ENCODE data around the gene TGFBI.

The TGFBI gene

GRCh38 chr5:136025900-136026299 is 2.9 kb upstream of the TGFBI start:
- DNase-seq (ENCODE audit: low read depth in 2 of 2): no peak

- no peak for DNase-seq (ENCODE audit: low read depth in 2 of 2)
Observed at GRCh38 chr5:136026636-136027035, 2.2 kb upstream of the TGFBI start.

GRCh38 chr5:136027311-136027710 is 1.5 kb upstream of the TGFBI start:
- no peak for DNase-seq (ENCODE audit: low read depth in 2 of 2)

GRCh38 chr5:136028090-136028489 is 698 bp upstream of the TGFBI start:
- no peak for DNase-seq (ENCODE audit: low read depth in 2 of 2)

GRCh38 chr5:136030252-136030651 is 1.5 kb downstream of the TGFBI start:
- DNase-seq (ENCODE audit: low read depth in 2 of 2): no peak

- DNase-seq (ENCODE audit: low read depth in 2 of 2): no peak
Observed at GRCh38 chr5:136030956-136031611, 2.3 kb downstream of the TGFBI start.

- DNase-seq (ENCODE audit: low read depth in 2 of 2): no peak
Observed at GRCh38 chr5:136031711-136032110, 2.9 kb downstream of the TGFBI start.

GRCh38 chr5:136032564-136032963 is 3.8 kb downstream of the TGFBI start:
- DNase-seq (ENCODE audit: low read depth in 2 of 2): no peak

GRCh38 chr5:136033234-136033633 is 4.4 kb downstream of the TGFBI start:
- no peak for DNase-seq (ENCODE audit: low read depth in 2 of 2)

- no peak for DNase-seq (ENCODE audit: low read depth in 2 of 2)
Observed at GRCh38 chr5:136033848-136034247, 5.1 kb downstream of the TGFBI start.

- DNase-seq (ENCODE audit: low read depth in 2 of 2): no peak
Observed at GRCh38 chr5:136034492-136034891, 5.7 kb downstream of the TGFBI start.

GRCh38 chr5:136034984-136035383 is 6.2 kb downstream of the TGFBI start:
- DNase-seq (ENCODE audit: low read depth in 2 of 2): no peak

GRCh38 chr5:136035837-136036236 is 7.0 kb downstream of the TGFBI start:
- no peak for DNase-seq (ENCODE audit: low read depth in 2 of 2)

- no peak for DNase-seq (ENCODE audit: low read depth in 2 of 2)
Observed at GRCh38 chr5:136036293-136036911, 7.6 kb downstream of the TGFBI start.

- DNase-seq (ENCODE audit: low read depth in 2 of 2): peak; percentile 4 to 17
Observed at GRCh38 chr5:136037001-136037705, 8.4 kb downstream of the TGFBI start.

- DNase-seq (ENCODE audit: low read depth in 2 of 2): no peak
Observed at GRCh38 chr5:136038635-136039034, 9.8 kb downstream of the TGFBI start.

GRCh38 chr5:136039202-136039601 is 10.4 kb downstream of the TGFBI start:
- no peak for DNase-seq (ENCODE audit: low read depth in 2 of 2)

GRCh38 chr5:136040746-136041415 is 12.1 kb downstream of the TGFBI start:
- no peak for DNase-seq (ENCODE audit: low read depth in 2 of 2)

GRCh38 chr5:136042156-136042555 is 13.4 kb downstream of the TGFBI start:
- no peak for DNase-seq (ENCODE audit: low read depth in 2 of 2)

- no peak for DNase-seq (ENCODE audit: low read depth in 2 of 2)
Observed at GRCh38 chr5:136042665-136043121, 13.9 kb downstream of the TGFBI start.

GRCh38 chr5:136043551-136043950 is 14.8 kb downstream of the TGFBI start:
- no peak for DNase-seq (ENCODE audit: low read depth in 2 of 2)

- no peak for DNase-seq (ENCODE audit: low read depth in 2 of 2)
Observed at GRCh38 chr5:136043968-136044610, 15.3 kb downstream of the TGFBI start.
